ENCODE measurements around the gene UVSSA.
"Not testable (repeated sequence)": the region's sequence is repeated elsewhere in the genome, so short reads cannot be mapped to it uniquely, and the experiment has no call there.

The UVSSA gene

GRCh38 chr4:1418494-1419285 lies 71.7 kb downstream of the UVSSA start:
- H3K4me1 ChIP-seq (ENCODE audit: insufficient read depth, insufficient read length), result peaks cover 6% of the 10 kb centered on the region
- peaks cover 31% of the 10 kb centered on the region for H3K27me3 ChIP-seq (ENCODE audit: insufficient read depth, insufficient read length)
- H3K9me3 ChIP-seq (ENCODE audit: insufficient read depth, low read length), result no peaks in the 10 kb centered on the region
- H3K36me3 ChIP-seq (ENCODE audit: insufficient read depth, insufficient read length, low read length), result no peaks in the 10 kb centered on the region
- TF ChIP-seq YY1 (IDR thresholded peaks at IDR 0.05; ENCODE audit: insufficient read depth, insufficient read length), result no peak
- no peak for TF ChIP-seq ZNF274 (IDR thresholded peaks at IDR 0.05; ENCODE audit: low read depth, low read length)
- no peak for TF ChIP-seq SUZ12 (IDR thresholded peaks at IDR 0.05; ENCODE audit: extremely low read depth, insufficient read depth, insufficient read length)
- no peak overlapping the region for H3K9ac ChIP-seq (ENCODE audit: insufficient read length, low read depth)
- DNase-seq (ENCODE audit: low read depth, low spot score), result no peak
- no peak overlapping the region for H3K4me3 ChIP-seq (ENCODE audit: insufficient read length, low read depth)

- Histone ChIP-seq H3K4me1 (ENCODE audit: insufficient read depth, insufficient read length) (peaks cover 6% of the 10 kb centered on the region), H3K4me3 (ENCODE audit: insufficient read length, low read depth) (no peak overlapping the region), H3K9ac (ENCODE audit: insufficient read length, low read depth) (no peak overlapping the region), H3K9me3 (ENCODE audit: insufficient read depth, low read length) (no peaks in the 10 kb centered on the region), H3K27me3 (ENCODE audit: insufficient read depth, insufficient read length) (peaks cover 28% of the 10 kb centered on the region), H3K36me3 (ENCODE audit: insufficient read depth, insufficient read length, low read length) (no peaks in the 10 kb centered on the region)
- TF ChIP-seq ZNF274 (IDR thresholded peaks at IDR 0.05; ENCODE audit: low read depth, low read length) (no peak), SUZ12 (IDR thresholded peaks at IDR 0.05; ENCODE audit: extremely low read depth, insufficient read depth, insufficient read length) (no peak), YY1 (IDR thresholded peaks at IDR 0.05; ENCODE audit: insufficient read depth, insufficient read length) (no peak)
- DNase-seq (ENCODE audit: low read depth, low spot score), result no peak
Observed at GRCh38 chr4:1419708-1420107, 72.7 kb downstream of the UVSSA start.

- peaks cover 20% of the 10 kb centered on the region for H3K27me3 ChIP-seq (ENCODE audit: insufficient read depth, insufficient read length)
- no peaks in the 10 kb centered on the region for H3K36me3 ChIP-seq (ENCODE audit: insufficient read depth, insufficient read length, low read length)
- TF ChIP-seq ZNF274 (IDR thresholded peaks at IDR 0.05; ENCODE audit: low read depth, low read length) (no peak), SUZ12 (IDR thresholded peaks at IDR 0.05; ENCODE audit: extremely low read depth, insufficient read depth, insufficient read length) (no peak), YY1 (IDR thresholded peaks at IDR 0.05; ENCODE audit: insufficient read depth, insufficient read length) (no peak)
- peaks cover 3% of the 10 kb centered on the region for H3K4me1 ChIP-seq (ENCODE audit: insufficient read depth, insufficient read length)
- H3K9me3 ChIP-seq (ENCODE audit: insufficient read depth, low read length), result no peaks in the 10 kb centered on the region
- H3K4me3 ChIP-seq (ENCODE audit: insufficient read length, low read depth), result no peak overlapping the region
- no peak for DNase-seq (ENCODE audit: low read depth, low spot score)
- no peak overlapping the region for H3K9ac ChIP-seq (ENCODE audit: insufficient read length, low read depth)
Observed at GRCh38 chr4:1421657-1422056, 74.6 kb downstream of the UVSSA start.

- H3K27me3 ChIP-seq (ENCODE audit: insufficient read depth, insufficient read length), result peaks cover 6% of the 10 kb centered on the region
- no peak for TF ChIP-seq SUZ12 (IDR thresholded peaks at IDR 0.05; ENCODE audit: extremely low read depth, insufficient read depth, insufficient read length)
- TF ChIP-seq ZNF274 (IDR thresholded peaks at IDR 0.05; ENCODE audit: low read depth, low read length), result no peak
- no peak for TF ChIP-seq YY1 (IDR thresholded peaks at IDR 0.05; ENCODE audit: insufficient read depth, insufficient read length)
- no peaks in the 10 kb centered on the region for H3K36me3 ChIP-seq (ENCODE audit: insufficient read depth, insufficient read length, low read length)
- no peaks in the 10 kb centered on the region for H3K9me3 ChIP-seq (ENCODE audit: insufficient read depth, low read length)
- H3K4me3 ChIP-seq (ENCODE audit: insufficient read length, low read depth), result no peak overlapping the region
- H3K4me1 ChIP-seq (ENCODE audit: insufficient read depth, insufficient read length), result no peaks in the 10 kb centered on the region
- no peak for DNase-seq (ENCODE audit: low read depth, low spot score)
- no peak overlapping the region for H3K9ac ChIP-seq (ENCODE audit: insufficient read length, low read depth)
Observed at GRCh38 chr4:1427010-1427409, 80.0 kb downstream of the UVSSA start.

GRCh38 chr4:1443688-1444172 lies 96.7 kb downstream of the UVSSA start:
- peaks cover 32% of the 10 kb centered on the region for H3K27me3 ChIP-seq (ENCODE audit: insufficient read depth, insufficient read length)
- H3K9me3 ChIP-seq (ENCODE audit: insufficient read depth, low read length); DNase-seq (ENCODE audit: low read depth, low spot score); H3K4me3 ChIP-seq (ENCODE audit: insufficient read length, low read depth); H3K9ac ChIP-seq (ENCODE audit: insufficient read length, low read depth); H3K4me1 ChIP-seq (ENCODE audit: insufficient read depth, insufficient read length); H3K36me3 ChIP-seq (ENCODE audit: insufficient read depth, insufficient read length, low read length): not testable (repeated sequence)

Data from NT2/D1 (cell line).